OCI-LY7 (cell line): ENCODE measurements around the gene ZNF557. TPM values are rescaled to one million over a fixed set of nuclear protein-coding genes. Genes with fewer than 3 reads are reported as not detected.

Experiments used
- BruUV-seq: library from RNA; stranded (reverse); fragments of 400-500 nt; replicated peaks from 2 replicates; lab custom pipeline; 2021; lab: Mats Ljungman, UMichigan
- CTCF ChIA-PET: fragments of 300-600 bp; sonication (Branson Sonifier 250); formaldehyde crosslinking; loops from one replicate; lab custom pipeline; 2022; ENCODE audit warnings: antibody characterized with exemption; ENCODE audit not compliant: unreplicated experiment; lab: Charles Lee
- POLR2A ChIA-PET: fragments of 300-600 bp; sonication (Branson Sonifier 250); formaldehyde crosslinking; loops from one replicate; lab custom pipeline; 2022; ENCODE audit warnings: antibody characterized with exemption; lab: Charles Lee
- DNase-seq: peaks from one replicate; pipeline ENCODE4 v3.0.0-alpha.2; 2015; ENCODE audit warnings: low spot score
- H2AFZ ChIP-seq: fragments of 200-600 bp; sonication (generic), shearing (Covaris generic); 2 replicates; pipeline ENCODE4 v1.6.1; 2014; ENCODE audit warnings: mild to moderate bottlenecking, antibody characterized with exemption, low read length, moderate library complexity
- H3K27ac ChIP-seq: fragments of 200-600 bp; sonication (generic); 2 replicates; pipeline ENCODE4 v1.5.1; 2014; ENCODE audit warnings: mixed run types, low read depth, mild to moderate bottlenecking, moderate library complexity, low read length, inconsistent platforms; ENCODE audit not compliant: poor library complexity, severe bottlenecking
- H3K36me3 ChIP-seq: fragments of 200-600 bp; sonication (generic); 2 replicates; pipeline ENCODE4 v1.6.1; 2014; ENCODE audit warnings: mild to moderate bottlenecking, antibody characterized with exemption, low read length, moderate library complexity, mixed read lengths; ENCODE audit not compliant: insufficient read depth
- H3K4me1 ChIP-seq: fragments of 200-600 bp; sonication (generic); 2 replicates; pipeline ENCODE4 v1.5.1; 2014; ENCODE audit warnings: mild to moderate bottlenecking, low read length; ENCODE audit not compliant: insufficient read depth, poor library complexity, severe bottlenecking
- H3K4me2 ChIP-seq: fragments of 200-600 bp; sonication (generic); 2 replicates; pipeline ENCODE4 v1.6.1; 2014; ENCODE audit warnings: mild to moderate bottlenecking, low read length
- H3K4me3 ChIP-seq: fragments of 200-600 bp; sonication (generic); 2 replicates; pipeline ENCODE4 v1.5.1; 2014; ENCODE audit warnings: mild to moderate bottlenecking, low read depth, low read length; ENCODE audit not compliant: poor library complexity, severe bottlenecking
- H3K79me2 ChIP-seq: fragments of 200-600 bp; sonication (generic); 2 replicates; pipeline ENCODE4 v1.6.1; 2016; ENCODE audit warnings: low read depth, mild to moderate bottlenecking, low read length, moderate library complexity, mixed read lengths; ENCODE audit not compliant: insufficient read depth
- H3K9me2 ChIP-seq: fragments of 200-600 bp; sonication (generic); 2 replicates; pipeline ENCODE4 v1.6.1; 2016; ENCODE audit warnings: mild to moderate bottlenecking, low read length, mixed read lengths; ENCODE audit not compliant: insufficient read depth
- H3K9me3 ChIP-seq: fragments of 200-600 bp; sonication (generic); 2 replicates; pipeline ENCODE4 v1.6.1; 2014; ENCODE audit warnings: mild to moderate bottlenecking, mixed run types, low read length, mixed read lengths
- H4K20me1 ChIP-seq: fragments of 200-600 bp; sonication (generic); 2 replicates; pipeline ENCODE4 v1.6.1; 2014; ENCODE audit warnings: mild to moderate bottlenecking, antibody characterized with exemption, low read length, moderate library complexity, mixed read lengths; ENCODE audit not compliant: insufficient read depth
- EZH2phosphoT487 ChIP-seq: fragments of 200-600 bp; sonication (generic); IDR thresholded peaks from 2 replicates; pipeline ENCODE4 v1.6.1; 2018; ENCODE audit warnings: low read depth, borderline replicate concordance, mild to moderate bottlenecking, mixed run types, antibody characterized with exemption, low read length, moderate library complexity, mixed read lengths
- intact Hi-C: fragments of 100-400 bp; cut with micrococcal nuclease; formaldehyde crosslinking; loops from one replicate; pipeline ENCODE4 v1.10.0; 2022; ENCODE audit not compliant: unreplicated experiment
- total RNA-seq, 2 experiments: library from RNA; depleted of rRNA in 1 of 2; stranded (reverse); fragments of >200 nt in 1 of 2; shearing (Covaris generic) in 1 of 2; gene quantifications; 2 replicates each; pipeline ENCODE4 v1.2.3, GENCODE V29; 2014 to 2022
- TF ChIP-seq, protein P1 (sequence below): fragments of 200-600 bp; sonication (generic); conservative IDR thresholded peaks from 2 replicates; pipeline ENCODE4 v1.5.1; 2014; ENCODE audit warnings: mild to moderate bottlenecking, antibody characterized with exemption, low read length, moderate library complexity, mixed read lengths

Gene ZNF557
- total RNA-seq, 2 experiments from 2014 or later: 12.0 to 16.1 TPM

DNA sequence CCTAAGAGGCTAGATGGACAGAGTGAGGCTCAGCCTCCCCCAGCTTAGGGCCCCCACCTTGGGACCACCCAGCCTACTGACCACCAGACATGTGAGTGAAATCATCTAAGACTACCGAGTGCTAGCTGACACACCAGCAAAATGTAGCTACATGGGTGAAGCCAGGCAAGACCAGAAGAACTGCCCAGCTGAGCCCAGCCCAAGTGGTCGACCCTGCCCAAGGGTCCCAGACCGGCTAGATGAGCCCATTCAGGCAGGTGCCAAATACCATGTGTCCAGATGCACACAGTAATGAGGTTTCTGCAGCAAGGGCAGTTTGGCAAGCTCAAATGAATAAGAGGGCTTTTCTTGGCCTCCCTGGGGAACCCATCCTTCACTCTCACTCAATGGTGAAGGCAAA, 56.6 kb downstream of the ZNF557 start:
- BruUV-seq: no TSS peak
- POLR2A ChIA-PET: interaction anchor here (0.5 kb wide), 1 partner anchor 97 kb away, joined by 3 read pairs; no protein-coding TSS in a partner anchor

GRCh38 chr19:7130043-7130442, 60.5 kb downstream of the ZNF557 start:
- Histone ChIP-seq H3K79me2 (no peaks in the 10 kb centered on the region), H3K27ac (no peak overlapping the region), H3K9me2 (no peaks in the 10 kb centered on the region), H3K4me2 (no peak overlapping the region), H3K9me3 (peaks cover 19% of the 10 kb centered on the region), H2AFZ (no peak overlapping the region), H4K20me1 (no peaks in the 10 kb centered on the region), H3K4me1 (no peaks in the 10 kb centered on the region), H3K36me3 (peaks cover 73% of the 10 kb centered on the region), H3K4me3 (no peak overlapping the region)
- intact Hi-C loops: no loop called here
- no TSS peak for BruUV-seq
- ChIA-PET POLR2A (no interaction called here), CTCF (no interaction called here)
- DNase-seq: no peak
- no peak for TF ChIP-seq EZH2phosphoT487
- TF ChIP-seq, protein P1, sequence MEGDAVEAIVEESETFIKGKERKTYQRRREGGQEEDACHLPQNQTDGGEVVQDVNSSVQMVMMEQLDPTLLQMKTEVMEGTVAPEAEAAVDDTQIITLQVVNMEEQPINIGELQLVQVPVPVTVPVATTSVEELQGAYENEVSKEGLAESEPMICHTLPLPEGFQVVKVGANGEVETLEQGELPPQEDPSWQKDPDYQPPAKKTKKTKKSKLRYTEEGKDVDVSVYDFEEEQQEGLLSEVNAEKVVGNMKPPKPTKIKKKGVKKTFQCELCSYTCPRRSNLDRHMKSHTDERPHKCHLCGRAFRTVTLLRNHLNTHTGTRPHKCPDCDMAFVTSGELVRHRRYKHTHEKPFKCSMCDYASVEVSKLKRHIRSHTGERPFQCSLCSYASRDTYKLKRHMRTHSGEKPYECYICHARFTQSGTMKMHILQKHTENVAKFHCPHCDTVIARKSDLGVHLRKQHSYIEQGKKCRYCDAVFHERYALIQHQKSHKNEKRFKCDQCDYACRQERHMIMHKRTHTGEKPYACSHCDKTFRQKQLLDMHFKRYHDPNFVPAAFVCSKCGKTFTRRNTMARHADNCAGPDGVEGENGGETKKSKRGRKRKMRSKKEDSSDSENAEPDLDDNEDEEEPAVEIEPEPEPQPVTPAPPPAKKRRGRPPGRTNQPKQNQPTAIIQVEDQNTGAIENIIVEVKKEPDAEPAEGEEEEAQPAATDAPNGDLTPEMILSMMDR: no peak

More for the DNA sequence above, 56.6 kb downstream of the ZNF557 start:
- DNase-seq: no peak
- Histone ChIP-seq H3K4me3 (no peak overlapping the region), H4K20me1 (no peaks in the 10 kb centered on the region), H3K36me3 (peaks cover 84% of the 10 kb centered on the region), H3K4me2 (no peak overlapping the region), H3K9me3 (peaks cover 19% of the 10 kb centered on the region), H3K27ac (no peak overlapping the region), H3K4me1 (no peaks in the 10 kb centered on the region), H3K79me2 (no peaks in the 10 kb centered on the region), H3K9me2 (no peaks in the 10 kb centered on the region), H2AFZ (no peak overlapping the region)
- TF ChIP-seq, protein P1: no peak
- no peak for TF ChIP-seq EZH2phosphoT487
- CTCF ChIA-PET: no interaction called here
- intact Hi-C loops: no loop called here

- Histone ChIP-seq H3K4me3 (no peak overlapping the region), H4K20me1 (no peaks in the 10 kb centered on the region), H3K4me2 (no peak overlapping the region), H3K79me2 (no peaks in the 10 kb centered on the region), H3K36me3 (peaks cover 63% of the 10 kb centered on the region), H3K4me1 (no peaks in the 10 kb centered on the region), H3K27ac (no peak overlapping the region), H2AFZ (no peak overlapping the region), H3K9me3 (peaks cover 2% of the 10 kb centered on the region; the same call in 1 of the 2 replicates), H3K9me2 (no peaks in the 10 kb centered on the region)
- no peak for DNase-seq
- TF ChIP-seq EZH2phosphoT487: no peak
- TF ChIP-seq, protein P1: no peak
- POLR2A ChIA-PET: no interaction called here
- CTCF ChIA-PET: no interaction called here
- no TSS peak for BruUV-seq
- intact Hi-C loops: no loop called here
Measured at GRCh38 chr19:7132054-7132453, 62.6 kb downstream of the ZNF557 start.
